ENCODE results near the gene ATP8B1. TPM values are rescaled to one million over a fixed set of nuclear protein-coding genes. Genes with fewer than 3 reads are reported as not detected.
A peak's percentile ranks its signal among the peaks of the same experiment; 100 is the strongest.

Gene ATP8B1
- polyA plus RNA-seq, 2 of the 4 experiments (the other 2 are of a cell fraction) = 7.1 to 23.4 TPM

- no peak for TF ChIP-seq PBX3 (IDR thresholded peaks at IDR 0.05)
- TF ChIP-seq CBX2 (IDR thresholded peaks at IDR 0.05; ENCODE audit: borderline replicate concordance, low read depth) = no peak
- TF ChIP-seq ELK1 (IDR thresholded peaks at IDR 0.05; ENCODE audit: low read depth, low read length) = no peak
These were observed 171.4 kb downstream of the ATP8B1 start (continued) for GRCh38 chr18:57631697-57632096.

- Histone ChIP-seq H3K4me1 (peaks cover 15% of the 10 kb centered on the region; the same call in 2 of the 3 replicates), H3K4me2 (peak overlapping the region; percentile 97), H3K9me3 (no peaks in the 10 kb centered on the region), H3K4me3 (peak overlapping the region; percentile 73), H3K27ac (peak overlapping the region; percentile 92 to 94)
- DNase-seq (ENCODE audit: low read depth in 1 of 2, low spot score in 1 of 2) (no peak), ATAC-seq (peak in 1 of 2 experiments; percentile 7; a peak in 2 of 6 replicates), FAIRE-seq (no peak)
- CTCF ChIA-PET = interaction anchor here (0.6 to 2.1 kb wide), 23 partner anchors 8 to 505 kb away, joined by 3 to 10 read pairs (median 4); partner anchors contain the start of gene NARS1
- POLR2A ChIA-PET = interaction anchor here (0.6 kb wide), 1 partner anchor 9 kb away, joined by 3 read pairs; the partner anchor contains the start of gene NARS1
- no peak for TF ChIP-seq TFCP2L1 (CRISPR knock-in tag; IDR thresholded peaks at IDR 0.05)
- 0 out of 2 replicates have a peak, but pooled peaks have one; percentile 17 for TF ChIP-seq CHD4 (IDR thresholded peaks at IDR 0.05; ENCODE audit: borderline replicate concordance)
- WGBS (ENCODE audit: missing lambda C conversion rate) = 41% methylated on average over 13 of the region's 13 CpGs
These were observed 172.1 kb downstream of the ATP8B1 start for GRCh38 chr18:57630754-57631595.

- 4% methylated on average over 23 of the region's 52 CpGs for WGBS (ENCODE audit: missing lambda C conversion rate)
- peak; percentile 79 to 95 for DNase-seq (ENCODE audit: low read depth in 1 of 2, low spot score in 1 of 2)
- Histone ChIP-seq H3K4me2 (peak overlapping the region; percentile 97), H3K4me3 (peak overlapping the region; percentile 73), H3K4me1 (peaks cover 12% of the 10 kb centered on the region; the same call in 2 of the 3 replicates), H3K9me3 (no peaks in the 10 kb centered on the region), H3K27ac (peak overlapping the region; percentile 92 to 94)
- FAIRE-seq = no peak
- peak; percentile 98 for ATAC-seq
- CTCF ChIA-PET = interaction anchor here (0.6 to 2.1 kb wide), 28 partner anchors 8 to 551 kb away, joined by 3 to 10 read pairs (median 4); partner anchors contain the start of genes NARS1 and NEDD4L
- POLR2A ChIA-PET = interaction anchor here (0.6 kb wide), 1 partner anchor 8 kb away, joined by 3 read pairs; the partner anchor contains the start of gene NARS1
- TF ChIP-seq SREBF2 (IDR thresholded peaks at IDR 0.05) (no peak), EHF (CRISPR knock-in tag; IDR thresholded peaks at IDR 0.05) (no peak; the same call in 1 of the 2 replicates), CHD2 (IDR thresholded peaks at IDR 0.05; ENCODE audit: low read length, partially characterized antibody) (no peak), SMC3 (IDR thresholded peaks at IDR 0.05) (peak; percentile 74), HDAC2 (IDR thresholded peaks at IDR 0.05) (no peak), CBX2 (IDR thresholded peaks at IDR 0.05; ENCODE audit: borderline replicate concordance, low read depth) (no peak), ZFP36 (IDR thresholded peaks at IDR 0.05; ENCODE audit: borderline replicate concordance, partially characterized antibody) (no peak), HMGXB4 (CRISPR knock-in tag; IDR thresholded peaks at IDR 0.05; ENCODE audit: borderline replicate concordance) (no peak), RAD21 (conservative IDR thresholded peaks at IDR 0.05 in 1 of 2, IDR thresholded peaks at IDR 0.05 in 1 of 2) (peak; percentile 83 to 85), JUN (IDR thresholded peaks at IDR 0.05) (peak in 1 of 2 experiments; percentile 61; a peak in 2 of 5 replicates), ELK1 (IDR thresholded peaks at IDR 0.05; ENCODE audit: low read depth, low read length) (no peak), CHD4 (IDR thresholded peaks at IDR 0.05; ENCODE audit: borderline replicate concordance) (peak; percentile 85), NPAS2 (CRISPR knock-in tag; IDR thresholded peaks at IDR 0.05; ENCODE audit: borderline replicate concordance) (no peak), MAX (IDR thresholded peaks at IDR 0.05) (peak; percentile 94), FOSL2 (IDR thresholded peaks at IDR 0.05) (no peak), FOSL2 (CRISPR knock-in tag; IDR thresholded peaks at IDR 0.05) (peak; percentile 57), GATA3 (IDR thresholded peaks at IDR 0.05; ENCODE audit: borderline replicate concordance) (no peak), CTCF (IDR thresholded peaks at IDR 0.05) (peak; percentile 52), POLR2A (IDR thresholded peaks at IDR 0.05; ENCODE audit: low read length) (peak; percentile 22; the same call in 1 of the 2 replicates), PHF8 (IDR thresholded peaks at IDR 0.05; ENCODE audit: borderline replicate concordance, low read depth) (peak; percentile 9; the same call in 1 of the 2 replicates), RFX5 (IDR thresholded peaks at IDR 0.05) (no peak)
These were observed 172.9 kb downstream of the ATP8B1 start for GRCh38 chr18:57630002-57630753.

All from A549 (cell line).